ENCODE data around the gene GAL. TPM values are rescaled to one million over a fixed set of nuclear protein-coding genes. Genes with fewer than 3 reads are reported as not detected.

Gene GAL
- total RNA-seq, 1 experiment from 2014 or later, result 65.2 TPM

DNA sequence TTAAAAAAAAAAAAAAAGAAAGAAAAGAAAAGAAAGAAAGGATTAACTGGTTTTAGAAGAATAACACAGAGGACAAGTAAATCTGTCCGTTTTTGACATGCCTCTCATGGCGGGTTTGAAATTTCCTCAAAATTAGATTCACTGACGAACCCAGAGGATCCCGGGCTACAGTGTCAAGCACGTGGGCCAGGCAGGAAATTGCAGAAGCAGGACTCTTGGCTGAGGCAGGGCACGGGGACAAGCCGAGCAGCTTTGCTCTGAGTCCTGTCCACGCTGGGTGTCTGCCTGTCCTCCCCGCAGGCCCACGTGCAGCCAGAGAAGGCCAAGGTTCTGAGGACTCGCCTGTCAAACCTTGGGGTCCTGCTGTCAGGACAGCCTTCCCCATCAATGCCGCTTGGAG is 24.7 kb downstream of the GAL start:
- no peak overlapping the region for H3K18ac ChIP-seq (ENCODE audit: insufficient read length, low read depth, low read length)
- Mint-ChIP-seq H3K36me3 (ENCODE audit: insufficient read depth in 1 of 3, low read depth in 3 of 3) (no peaks in the 10 kb centered on the region), H3K4me1 (peaks cover 50 to 54% of the 10 kb centered on the region in 2 experiments), H3K27me3 (ENCODE audit: low read depth) (no peaks in the 10 kb centered on the region; the same call in 1 of the 2 replicates), H3K9me3 (no peaks in the 10 kb centered on the region), H3K27ac (no peak overlapping the region), H3K4me3 (no peak overlapping the region)
- DNase-seq, result no peak
- no peaks in the 10 kb centered on the region for H3K9me3 ChIP-seq (ENCODE audit: control insufficient read depth, low read depth, low read length)
- H4K8ac ChIP-seq (replicated peaks; ENCODE audit: insufficient read length, low read depth, low read length), result no peak overlapping the region
- no peak overlapping the region for H3K56ac ChIP-seq (ENCODE audit: insufficient read length, low read depth, low read length)
- H3K79me1 ChIP-seq (ENCODE audit: insufficient read depth, low read depth, low read length, poor library complexity, severe bottlenecking), result no peaks in the 10 kb centered on the region
- no peak for TF ChIP-seq CTCF (conservative IDR thresholded peaks at IDR 0.05)
- H3K27ac ChIP-seq (ENCODE audit: insufficient read length, low read depth, low read length), result no peak overlapping the region
- no peak overlapping the region for H4K91ac ChIP-seq (ENCODE audit: insufficient read length, low read depth, low read length)
- no peak overlapping the region for H3T11ph ChIP-seq (ENCODE audit: low read length)
- H3K4me1 ChIP-seq (ENCODE audit: insufficient read depth, low read length), result peaks cover 5% of the 10 kb centered on the region; the same call in 1 of the 2 replicates
- no peak overlapping the region for H3K23ac ChIP-seq (ENCODE audit: insufficient read length, low read depth, low read length)
- no peak overlapping the region for H4K5ac ChIP-seq (ENCODE audit: insufficient read length, low read depth, low read length)
- no peak overlapping the region for H2BK5ac ChIP-seq (ENCODE audit: insufficient read length, low read length)
- H3K4ac ChIP-seq (ENCODE audit: low read depth, low read length), result no peak overlapping the region
- no peak overlapping the region for H2BK120ac ChIP-seq (ENCODE audit: low read depth, low read length, poor library complexity, severe bottlenecking)
- no CpG with 5 or more reads among the region's 12 CpGs for WGBS (ENCODE audit: extremely low coverage, insufficient read length, low lambda C conversion rate)
- no peak overlapping the region for H3K4me2 ChIP-seq (ENCODE audit: insufficient read depth, insufficient read length, low read length)
- H2AFZ ChIP-seq (ENCODE audit: low read length), result no peak overlapping the region
- H3K9ac ChIP-seq (ENCODE audit: extremely low read depth, insufficient read length, low read length), result no peak overlapping the region
- no peak overlapping the region for H2BK12ac ChIP-seq (ENCODE audit: insufficient read length, low read depth, low read length)
- no peak overlapping the region for H2BK15ac ChIP-seq (ENCODE audit: low read depth, low read length)
- H3K27me3 ChIP-seq (ENCODE audit: insufficient read depth, low read length), result no peaks in the 10 kb centered on the region
- no peak overlapping the region for H3K14ac ChIP-seq (ENCODE audit: insufficient read depth, low read length)
- H3K79me2 ChIP-seq (ENCODE audit: insufficient read depth, low read length), result no peaks in the 10 kb centered on the region
- H3K23me2 ChIP-seq (ENCODE audit: insufficient read length, low read depth, low read length, poor library complexity, severe bottlenecking), result no peaks in the 10 kb centered on the region
- H2AK5ac ChIP-seq (ENCODE audit: insufficient read length, low read length), result no peak overlapping the region
- H2BK20ac ChIP-seq (ENCODE audit: low read depth, low read length, poor library complexity, severe bottlenecking), result no peak overlapping the region
- H4K20me1 ChIP-seq (ENCODE audit: control insufficient read depth, insufficient read depth, insufficient read length), result no peaks in the 10 kb centered on the region
